Measurements from ENCODE around the gene NIN.
A peak's percentile ranks its signal among the peaks of the same experiment; 100 is the strongest.
"Not testable (repeated sequence)": the region's sequence is repeated elsewhere in the genome, so short reads cannot be mapped to it uniquely, and the experiment has no call there.

NIN gene

DNA sequence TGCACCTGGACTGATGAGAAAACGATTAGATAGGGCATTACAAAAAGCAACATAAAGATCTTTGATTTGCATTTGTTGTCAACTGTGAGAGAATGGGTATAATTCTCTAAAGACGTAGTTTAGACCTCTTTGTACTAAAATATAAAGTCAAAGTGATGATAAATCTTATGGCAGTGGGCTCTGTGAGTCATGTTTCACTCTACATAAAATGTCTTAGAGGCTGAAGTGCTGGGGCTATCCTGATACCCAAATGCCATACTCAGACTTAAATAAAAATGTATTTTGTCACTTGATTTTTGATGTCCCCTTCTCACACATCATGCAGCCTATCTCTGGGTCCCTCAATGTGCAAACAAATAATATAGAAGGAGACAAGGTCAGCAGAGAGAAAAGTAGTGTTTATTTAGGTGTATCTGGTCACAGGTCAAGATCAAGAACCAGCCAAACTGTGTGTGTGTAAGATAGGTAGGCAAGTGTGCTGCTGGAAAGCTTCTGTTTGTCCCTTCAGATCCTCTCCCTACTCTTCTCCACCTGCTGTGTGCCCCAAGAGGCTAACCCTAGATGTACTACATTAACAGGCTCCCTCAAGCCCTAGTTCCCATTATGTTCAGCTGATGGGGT lies 7.0 kb upstream of the NIN start:
- no peak for DNase-seq (ENCODE audit: low spot score)

DNA sequence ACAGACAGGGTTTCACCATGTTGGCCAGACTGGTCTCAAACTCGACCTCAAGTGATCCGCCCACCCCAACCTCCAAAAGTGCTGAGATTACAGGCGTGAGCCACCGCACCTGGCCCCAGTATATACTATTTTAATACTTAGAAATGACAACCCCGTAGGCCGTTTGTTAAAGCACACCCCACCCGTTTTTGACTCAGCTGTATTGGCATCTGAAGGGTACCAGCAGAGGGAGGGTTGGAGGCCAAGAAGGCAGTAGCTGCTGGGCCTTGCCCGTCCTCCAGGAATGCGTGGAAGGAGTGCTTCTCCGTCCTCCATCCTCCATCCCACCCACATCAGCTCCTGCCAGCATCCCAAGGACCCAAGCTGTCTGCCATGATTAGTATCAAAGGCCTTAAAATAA lies 6.3 kb upstream of the NIN start:
- DNase-seq (ENCODE audit: low spot score) = no peak

- DNase-seq (ENCODE audit: low spot score) = no peak
Measured at GRCh38 chr14:50836515-50836914, 5.6 kb upstream of the NIN start.

DNA sequence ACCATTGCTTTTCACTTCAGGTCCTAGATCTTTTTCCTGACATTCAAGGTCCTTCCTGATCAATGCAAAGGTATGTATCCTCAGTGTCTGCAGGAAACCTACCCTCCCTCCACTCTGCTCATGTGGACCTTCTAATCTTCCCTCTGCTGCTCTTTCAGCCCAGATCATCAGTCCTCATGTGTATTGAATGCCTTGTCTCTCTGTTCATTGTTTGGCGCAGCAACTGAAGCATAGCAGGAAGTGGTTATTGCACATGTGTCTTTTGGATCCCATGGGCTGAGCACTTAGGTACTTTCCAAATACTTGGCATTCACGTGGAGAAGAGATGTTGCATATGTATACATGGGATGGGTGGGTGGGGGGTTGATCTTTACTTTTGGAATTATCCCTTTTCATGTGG lies 4.3 kb upstream of the NIN start:
- no peak for DNase-seq (ENCODE audit: low spot score)

- DNase-seq (ENCODE audit: low spot score) = no peak
Measured at GRCh38 chr14:50834802-50835276, 3.9 kb upstream of the NIN start.

- DNase-seq (ENCODE audit: low spot score) = no peak
Measured at GRCh38 chr14:50832935-50833630, 2.1 kb upstream of the NIN start.

- DNase-seq (ENCODE audit: low spot score) = no peak
Measured at GRCh38 chr14:50831726-50832168, 785 bp upstream of the NIN start.

- DNase-seq (ENCODE audit: low spot score) = peak; percentile 42
Measured at GRCh38 chr14:50830044-50830931, 674 bp downstream of the NIN start.

GRCh38 chr14:50829489-50830043 lies 1.4 kb downstream of the NIN start:
- DNase-seq (ENCODE audit: low spot score) = peak; percentile 10

- DNase-seq (ENCODE audit: low spot score) = no peak
Measured at GRCh38 chr14:50828721-50829488, 2.1 kb downstream of the NIN start.

- DNase-seq (ENCODE audit: low spot score) = no peak
Measured at GRCh38 chr14:50826681-50827080, 4.3 kb downstream of the NIN start.

- no peak for DNase-seq (ENCODE audit: low spot score)
Measured at GRCh38 chr14:50825307-50825706, 5.7 kb downstream of the NIN start.

- no peak for DNase-seq (ENCODE audit: low spot score)
Measured at GRCh38 chr14:50823762-50824636, 7.0 kb downstream of the NIN start.

GRCh38 chr14:50823051-50823761 lies 7.8 kb downstream of the NIN start:
- no peak for DNase-seq (ENCODE audit: low spot score)

GRCh38 chr14:50822501-50823042 lies 8.4 kb downstream of the NIN start:
- DNase-seq (ENCODE audit: low spot score) = no peak

DNA sequence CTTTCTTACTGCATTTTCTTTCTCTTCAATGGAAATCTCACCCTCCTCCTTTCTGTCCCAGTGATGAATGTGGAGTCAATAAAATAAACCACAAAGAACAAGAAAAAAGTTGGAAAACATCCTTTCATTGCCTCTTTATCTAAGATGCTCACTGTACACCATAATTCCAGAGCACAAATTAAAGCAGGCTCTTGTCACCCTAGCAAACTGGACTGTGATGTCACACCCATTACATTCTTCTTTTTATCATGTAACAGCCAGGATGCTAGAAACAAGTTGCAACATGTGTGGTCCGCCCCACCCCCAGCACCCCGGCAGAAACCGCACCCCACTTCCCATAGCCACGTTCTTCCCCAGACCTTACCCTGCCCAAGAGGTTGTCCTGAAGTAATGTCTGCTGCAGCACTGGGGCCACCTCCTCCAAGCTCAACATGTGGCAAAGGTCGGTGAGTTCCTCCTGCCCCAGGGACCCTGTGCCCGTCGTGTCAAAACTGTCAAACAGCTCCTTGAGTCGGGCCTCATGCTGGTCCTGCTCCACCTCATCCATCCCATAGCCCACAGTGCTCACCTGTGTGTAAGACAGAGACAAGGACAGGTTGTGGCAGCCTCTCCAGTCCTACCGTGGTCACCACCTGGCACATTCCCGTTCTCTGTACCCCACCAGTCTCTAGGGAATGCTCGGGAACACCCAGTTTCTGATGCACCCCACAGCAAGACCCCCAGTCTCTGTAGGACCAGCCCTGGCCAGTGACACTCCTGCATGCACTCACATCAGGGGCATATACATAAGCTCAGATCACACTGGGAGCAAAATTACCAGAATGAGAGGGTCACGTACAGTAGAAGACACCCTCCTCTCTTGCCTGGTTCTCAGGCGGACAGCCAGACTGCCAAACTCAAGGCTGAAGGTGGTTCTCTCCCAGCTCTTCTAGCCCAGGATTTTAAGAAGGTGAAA lies 9.2 kb downstream of the NIN start:
- no peak for DNase-seq (ENCODE audit: low spot score)

DNA sequence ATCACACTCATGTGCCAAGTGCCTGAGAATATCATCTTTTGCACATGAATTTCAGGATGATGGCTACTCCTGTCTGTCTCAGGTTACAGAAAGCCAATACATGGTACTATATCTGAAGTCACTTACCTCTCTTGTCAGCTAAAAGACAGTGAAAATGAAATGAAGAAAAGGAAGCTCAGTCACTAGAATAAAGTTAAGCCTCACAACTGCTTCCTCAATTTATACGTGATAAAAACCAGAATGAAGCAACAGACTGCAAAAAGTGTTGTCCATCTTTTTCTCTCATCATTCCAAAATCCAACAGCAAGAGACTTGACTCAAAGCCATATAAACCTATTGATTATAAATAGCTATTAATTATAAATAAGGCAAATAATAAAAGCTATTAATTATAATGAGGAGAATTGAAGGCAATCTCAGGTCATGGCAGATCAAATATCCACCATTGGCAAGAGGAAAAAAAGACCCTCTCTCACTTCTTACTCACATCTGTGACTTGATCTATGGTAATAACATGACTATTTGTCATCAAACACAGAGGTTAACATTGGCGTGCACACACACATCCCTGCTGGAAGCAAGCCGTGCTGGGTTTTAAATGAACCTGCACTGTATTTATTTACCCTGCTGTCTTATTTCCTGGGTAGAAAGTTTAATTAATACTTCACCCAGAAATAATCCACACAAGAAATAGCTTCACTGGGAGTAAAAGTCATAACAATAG lies 10.0 kb downstream of the NIN start:
- DNase-seq (ENCODE audit: low spot score) = no peak

- not testable (repeated sequence) for DNase-seq (ENCODE audit: low spot score)
Measured at GRCh38 chr14:50819303-50819702, 11.7 kb downstream of the NIN start.

All from kidney capillary endothelial cell (primary cell).